ENCODE results near the gene SSBP2. TPM values are rescaled to one million over a fixed set of nuclear protein-coding genes. Genes with fewer than 3 reads are reported as not detected.

Gene SSBP2
- total RNA-seq, 2 experiments from 2014 or later: 32.5 to 35.4 TPM

- H3K4me3 Mint-ChIP-seq: peak overlapping the region; percentile 88
- peaks cover 24% of the 10 kb centered on the region for H3K4me1 Mint-ChIP-seq
- peaks cover 3% of the 10 kb centered on the region for H3K36me3 Mint-ChIP-seq
- peaks cover 34% of the 10 kb centered on the region for H3K27me3 Mint-ChIP-seq
- H3K27ac Mint-ChIP-seq: peak overlapping the region; percentile 86
- ATAC-seq (ENCODE audit: low read depth) (no peak), DNase-seq (peak; percentile 60)
- H3K9me3 Mint-ChIP-seq: no peaks in the 10 kb centered on the region
- POLR2A ChIA-PET: interaction anchor here (1.0 to 6.3 kb wide), 9 partner anchors 8 to 212 kb away, joined by 3 to 215 read pairs (median 4); no protein-coding TSS in a partner anchor
Observed at GRCh38 chr5:81749561-81750307, 1.2 kb downstream of the SSBP2 start.

GRCh38 chr5:81749192-81749560 is 1.7 kb downstream of the SSBP2 start:
- no peak for ATAC-seq (ENCODE audit: low read depth)
- no peaks in the 10 kb centered on the region for H3K9me3 Mint-ChIP-seq
- H3K4me3 Mint-ChIP-seq: peak overlapping the region; percentile 88
- peaks cover 3% of the 10 kb centered on the region for H3K36me3 Mint-ChIP-seq
- DNase-seq: no peak
- H3K27me3 Mint-ChIP-seq: peaks cover 34% of the 10 kb centered on the region
- H3K27ac Mint-ChIP-seq: no peak overlapping the region
- POLR2A ChIA-PET: interaction anchor here (0.6 to 6.3 kb wide), 3 partner anchors 23 to 469 kb away, joined by 3 to 215 read pairs (median 4); no protein-coding TSS in a partner anchor
- H3K4me1 Mint-ChIP-seq: peaks cover 24% of the 10 kb centered on the region

GRCh38 chr5:81748556-81748955 is 2.3 kb downstream of the SSBP2 start:
- H3K27ac Mint-ChIP-seq: no peak overlapping the region
- no peaks in the 10 kb centered on the region for H3K9me3 Mint-ChIP-seq
- peaks cover 37% of the 10 kb centered on the region for H3K27me3 Mint-ChIP-seq
- H3K4me1 Mint-ChIP-seq: peaks cover 24% of the 10 kb centered on the region
- H3K4me3 Mint-ChIP-seq: peak overlapping the region; percentile 88
- DNase-seq (no peak), ATAC-seq (ENCODE audit: low read depth) (no peak)
- peaks cover 3% of the 10 kb centered on the region for H3K36me3 Mint-ChIP-seq
- POLR2A ChIA-PET: interaction anchor here (0.6 to 6.3 kb wide), 2 partner anchors 104 to 469 kb away, joined by 3 to 215 read pairs; no protein-coding TSS in a partner anchor

GRCh38 chr5:81747030-81747429 is 3.9 kb downstream of the SSBP2 start:
- H3K27ac Mint-ChIP-seq: no peak overlapping the region
- POLR2A ChIA-PET: no interaction called here

GRCh38 chr5:81740758-81741157 is 10.1 kb downstream of the SSBP2 start:
- Mint-ChIP-seq H3K4me3 (no peak overlapping the region), H3K27ac (no peak overlapping the region), H3K36me3 (peaks cover 5% of the 10 kb centered on the region), H3K4me1 (no peaks in the 10 kb centered on the region), H3K9me3 (no peaks in the 10 kb centered on the region), H3K27me3 (peaks cover 4% of the 10 kb centered on the region)
- POLR2A ChIA-PET: no interaction called here
- DNase-seq: no peak
- no peak for ATAC-seq (ENCODE audit: low read depth)

More at GRCh38 chr5:81747030-81747429, 3.9 kb downstream of the SSBP2 start:
- ATAC-seq (ENCODE audit: low read depth) (no peak), DNase-seq (no peak)
- Mint-ChIP-seq H3K9me3 (no peaks in the 10 kb centered on the region), H3K4me3 (no peak overlapping the region), H3K36me3 (no peaks in the 10 kb centered on the region), H3K4me1 (peaks cover 20% of the 10 kb centered on the region), H3K27me3 (peaks cover 34% of the 10 kb centered on the region)

- no peak for ATAC-seq (ENCODE audit: low read depth)
- Mint-ChIP-seq H3K36me3 (peaks cover 8% of the 10 kb centered on the region), H3K27ac (no peak overlapping the region), H3K4me1 (peaks cover under 1% of the 10 kb centered on the region), H3K27me3 (peaks cover 4% of the 10 kb centered on the region), H3K4me3 (no peak overlapping the region), H3K9me3 (no peaks in the 10 kb centered on the region)
- DNase-seq: no peak
- POLR2A ChIA-PET: no interaction called here
Observed at GRCh38 chr5:81739291-81739690, 11.6 kb downstream of the SSBP2 start.

- peaks cover under 1% of the 10 kb centered on the region for H3K36me3 Mint-ChIP-seq
- POLR2A ChIA-PET: no interaction called here
- peaks cover under 1% of the 10 kb centered on the region for H3K4me1 Mint-ChIP-seq
- no peak overlapping the region for H3K27ac Mint-ChIP-seq
- no peak for ATAC-seq (ENCODE audit: low read depth)
- DNase-seq: no peak
- no peaks in the 10 kb centered on the region for H3K27me3 Mint-ChIP-seq
- no peak overlapping the region for H3K4me3 Mint-ChIP-seq
- H3K9me3 Mint-ChIP-seq: no peaks in the 10 kb centered on the region
Observed at GRCh38 chr5:81729276-81729675, 21.6 kb downstream of the SSBP2 start.

- POLR2A ChIA-PET: no interaction called here
- Mint-ChIP-seq H3K27me3 (no peaks in the 10 kb centered on the region), H3K4me3 (no peak overlapping the region), H3K4me1 (no peaks in the 10 kb centered on the region), H3K9me3 (no peaks in the 10 kb centered on the region), H3K36me3 (no peaks in the 10 kb centered on the region), H3K27ac (no peak overlapping the region)
- DNase-seq (no peak), ATAC-seq (ENCODE audit: low read depth) (no peak)
Observed at GRCh38 chr5:81728301-81728700, 22.6 kb downstream of the SSBP2 start.

- H3K9me3 Mint-ChIP-seq: no peaks in the 10 kb centered on the region
- POLR2A ChIA-PET: no interaction called here
- ATAC-seq (ENCODE audit: low read depth): no peak
- no peak overlapping the region for H3K4me3 Mint-ChIP-seq
- DNase-seq: no peak
- H3K27me3 Mint-ChIP-seq: no peaks in the 10 kb centered on the region
- H3K4me1 Mint-ChIP-seq: peaks cover 2% of the 10 kb centered on the region
- H3K36me3 Mint-ChIP-seq: no peaks in the 10 kb centered on the region
- no peak overlapping the region for H3K27ac Mint-ChIP-seq
Observed at GRCh38 chr5:81726297-81726696, 24.6 kb downstream of the SSBP2 start.

- no peaks in the 10 kb centered on the region for H3K27me3 Mint-ChIP-seq
- H3K4me1 Mint-ChIP-seq: peaks cover 5% of the 10 kb centered on the region
- no peak for ATAC-seq (ENCODE audit: low read depth)
Observed at GRCh38 chr5:81724571-81724970, 26.3 kb downstream of the SSBP2 start.

GRCh38 chr5:81724108-81724507 is 26.8 kb downstream of the SSBP2 start:
- H3K27me3 Mint-ChIP-seq: no peaks in the 10 kb centered on the region
- H3K27ac Mint-ChIP-seq: no peak overlapping the region
- POLR2A ChIA-PET: no interaction called here

More at GRCh38 chr5:81724571-81724970, 26.3 kb downstream of the SSBP2 start:
- POLR2A ChIA-PET: no interaction called here
- DNase-seq: no peak
- Mint-ChIP-seq H3K4me3 (no peak overlapping the region), H3K9me3 (no peaks in the 10 kb centered on the region), H3K36me3 (no peaks in the 10 kb centered on the region), H3K27ac (no peak overlapping the region)

GRCh38 chr5:81721049-81721448 is 29.8 kb downstream of the SSBP2 start:
- peaks cover 9% of the 10 kb centered on the region for H3K4me1 Mint-ChIP-seq
- no peaks in the 10 kb centered on the region for H3K36me3 Mint-ChIP-seq
- no peak for DNase-seq
- no peak overlapping the region for H3K27ac Mint-ChIP-seq
- no peaks in the 10 kb centered on the region for H3K9me3 Mint-ChIP-seq
- no peak for ATAC-seq (ENCODE audit: low read depth)
- no peaks in the 10 kb centered on the region for H3K27me3 Mint-ChIP-seq
- no peak overlapping the region for H3K4me3 Mint-ChIP-seq
- POLR2A ChIA-PET: no interaction called here

More at GRCh38 chr5:81724108-81724507, 26.8 kb downstream of the SSBP2 start:
- DNase-seq (no peak), ATAC-seq (ENCODE audit: low read depth) (no peak)
- no peak overlapping the region for H3K4me3 Mint-ChIP-seq
- H3K4me1 Mint-ChIP-seq: peaks cover 5% of the 10 kb centered on the region
- H3K36me3 Mint-ChIP-seq: no peaks in the 10 kb centered on the region
- no peaks in the 10 kb centered on the region for H3K9me3 Mint-ChIP-seq

- Mint-ChIP-seq H3K4me1 (peaks cover 9% of the 10 kb centered on the region), H3K27me3 (no peaks in the 10 kb centered on the region), H3K4me3 (no peak overlapping the region), H3K9me3 (no peaks in the 10 kb centered on the region), H3K27ac (no peak overlapping the region), H3K36me3 (no peaks in the 10 kb centered on the region)
- ATAC-seq (ENCODE audit: low read depth) (no peak), DNase-seq (no peak)
- POLR2A ChIA-PET: no interaction called here
Observed at GRCh38 chr5:81719743-81720345, 31.1 kb downstream of the SSBP2 start.

GRCh38 chr5:81718300-81718699 is 32.6 kb downstream of the SSBP2 start:
- no peaks in the 10 kb centered on the region for H3K27me3 Mint-ChIP-seq
- H3K4me1 Mint-ChIP-seq: peaks cover 9% of the 10 kb centered on the region
- DNase-seq (no peak), ATAC-seq (ENCODE audit: low read depth) (no peak)
- no peak overlapping the region for H3K27ac Mint-ChIP-seq
- POLR2A ChIA-PET: no interaction called here
- peaks cover 5% of the 10 kb centered on the region for H3K36me3 Mint-ChIP-seq
- no peak overlapping the region for H3K4me3 Mint-ChIP-seq
- peaks cover 3% of the 10 kb centered on the region for H3K9me3 Mint-ChIP-seq

Measured in activated naive CD8-positive, alpha-beta T cell treated with anti-CD3 and anti-CD28 coated beads, Interleukin-2, amount 10 ng/mL, durations not matched to agents 7 days and 5 days (primary cell).